HTERT RPE-1 (cell line): Measurements from ENCODE around the gene RNF141.

Experiments used
- in situ Hi-C: fragments of 300-500 bp; cut with MboI; formaldehyde crosslinking; loops from 4 replicates; pipeline ENCODE4 v1.14.3; 2020; ENCODE audit warnings: low sequenced_read_pairs

RNF141 gene

DNA sequence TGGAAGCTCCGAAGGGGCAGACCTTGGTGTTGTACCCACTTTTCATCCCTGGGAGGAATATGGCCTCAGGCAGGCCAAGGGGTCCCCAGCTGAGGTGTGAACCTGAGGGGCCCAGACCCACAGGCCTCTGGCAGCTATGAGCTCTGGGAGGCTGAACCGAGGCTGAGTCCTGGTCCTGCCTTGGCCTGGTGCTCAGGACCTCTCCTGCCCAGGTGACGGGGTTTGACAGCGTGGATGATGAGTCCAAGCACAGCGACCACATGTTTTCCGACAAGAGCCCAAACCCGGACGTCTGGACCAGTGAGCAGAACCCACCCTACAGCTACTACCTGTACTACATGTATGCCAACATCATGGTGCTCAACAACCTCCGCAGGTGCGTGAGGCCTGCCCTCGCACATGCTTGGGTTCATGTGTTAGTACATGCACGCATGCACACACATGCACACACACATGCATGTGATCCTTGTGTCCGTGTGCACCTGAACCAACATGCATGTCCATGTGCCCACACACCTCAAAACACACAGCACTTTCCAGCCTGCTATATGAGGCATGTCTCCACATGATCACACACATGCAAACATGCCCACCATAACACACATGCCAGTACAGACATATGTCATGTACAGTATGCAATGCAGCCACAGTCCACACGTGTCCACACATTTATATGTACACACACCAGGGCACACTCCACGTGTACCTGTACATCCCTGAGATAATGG lies 40.9 kb downstream of the RNF141 start:
- in situ Hi-C loops: no loop called here

DNA sequence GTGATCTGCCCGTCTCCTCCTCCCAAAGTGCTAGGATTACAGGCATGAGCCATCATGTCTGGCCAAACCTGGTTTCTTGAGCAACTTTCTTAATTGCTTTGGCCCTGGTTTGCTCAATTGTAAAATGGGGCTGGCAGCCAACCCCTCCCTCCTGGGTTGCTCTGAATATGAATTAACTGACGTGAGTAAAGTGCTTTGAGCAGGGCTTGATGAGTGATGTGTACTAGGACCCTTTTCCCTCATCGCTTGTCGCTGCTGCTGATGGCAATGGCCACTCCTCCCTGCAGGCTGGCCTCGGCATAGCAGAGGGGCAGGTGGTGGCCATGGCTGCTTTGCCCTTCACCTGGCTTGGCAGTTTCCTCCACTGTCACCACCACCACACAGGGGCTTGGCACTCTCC lies 41.5 kb downstream of the RNF141 start:
- in situ Hi-C loops: no loop called here

DNA sequence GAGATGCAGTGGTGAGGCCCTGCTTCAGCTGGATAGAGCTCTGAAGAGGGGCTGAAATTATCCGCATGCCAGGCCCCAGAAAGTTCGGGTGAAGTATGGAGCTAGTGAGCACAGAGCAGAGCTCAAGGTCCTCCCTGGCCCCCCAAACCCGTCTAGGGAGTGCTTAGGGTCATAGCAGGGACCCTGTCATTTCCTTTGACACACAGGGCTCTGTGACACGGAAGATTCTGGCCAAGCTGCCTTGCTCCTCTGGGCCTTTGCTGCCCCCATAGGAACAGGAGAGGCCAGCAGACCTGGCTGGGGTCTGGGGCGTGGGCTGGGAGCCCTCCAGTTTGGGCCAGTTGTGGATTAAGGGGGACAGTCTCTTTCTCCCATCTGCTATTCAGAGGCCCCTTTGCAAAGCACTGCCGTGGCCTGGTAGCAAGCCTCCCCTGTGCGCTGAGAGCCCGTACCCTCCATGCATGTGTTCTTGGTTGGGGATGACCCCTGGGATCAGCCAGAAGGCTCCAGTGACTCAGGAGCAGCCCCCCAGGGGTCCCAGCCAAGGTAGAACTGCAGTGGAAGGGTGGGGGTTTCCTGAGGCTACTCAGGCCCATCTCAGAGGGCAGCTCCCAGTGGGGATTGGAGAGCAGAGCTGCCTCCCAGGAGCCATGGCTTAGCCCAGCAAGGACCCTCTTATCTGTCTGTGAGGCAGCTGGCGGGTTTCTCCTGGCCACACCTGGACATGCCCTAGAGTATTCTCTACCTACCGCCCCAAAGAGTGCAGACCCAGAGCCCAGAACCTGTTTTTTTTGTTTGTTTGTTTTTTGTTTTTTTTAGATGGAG lies 42.3 kb downstream of the RNF141 start:
- in situ Hi-C loops: no loop called here

DNA sequence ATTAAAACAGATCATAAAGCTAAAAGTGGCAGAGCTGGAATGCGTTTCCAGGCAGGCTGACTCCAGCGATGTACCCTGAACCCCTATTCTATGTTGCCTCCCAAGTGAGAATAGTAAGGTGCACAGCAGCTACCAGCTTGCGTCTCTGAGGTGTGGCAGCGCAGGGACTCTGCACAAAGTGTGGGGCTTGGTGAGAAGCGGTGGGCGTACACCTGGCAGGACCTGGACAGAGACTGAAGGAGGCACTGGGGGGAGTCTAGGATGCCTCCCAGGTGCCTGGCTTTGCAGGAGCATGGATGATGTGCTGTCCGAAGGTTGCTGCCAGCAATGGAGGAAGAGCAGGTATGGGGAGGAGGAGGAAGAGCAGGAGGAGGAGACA lies 43.0 kb downstream of the RNF141 start:
- in situ Hi-C loops: no loop called here

DNA sequence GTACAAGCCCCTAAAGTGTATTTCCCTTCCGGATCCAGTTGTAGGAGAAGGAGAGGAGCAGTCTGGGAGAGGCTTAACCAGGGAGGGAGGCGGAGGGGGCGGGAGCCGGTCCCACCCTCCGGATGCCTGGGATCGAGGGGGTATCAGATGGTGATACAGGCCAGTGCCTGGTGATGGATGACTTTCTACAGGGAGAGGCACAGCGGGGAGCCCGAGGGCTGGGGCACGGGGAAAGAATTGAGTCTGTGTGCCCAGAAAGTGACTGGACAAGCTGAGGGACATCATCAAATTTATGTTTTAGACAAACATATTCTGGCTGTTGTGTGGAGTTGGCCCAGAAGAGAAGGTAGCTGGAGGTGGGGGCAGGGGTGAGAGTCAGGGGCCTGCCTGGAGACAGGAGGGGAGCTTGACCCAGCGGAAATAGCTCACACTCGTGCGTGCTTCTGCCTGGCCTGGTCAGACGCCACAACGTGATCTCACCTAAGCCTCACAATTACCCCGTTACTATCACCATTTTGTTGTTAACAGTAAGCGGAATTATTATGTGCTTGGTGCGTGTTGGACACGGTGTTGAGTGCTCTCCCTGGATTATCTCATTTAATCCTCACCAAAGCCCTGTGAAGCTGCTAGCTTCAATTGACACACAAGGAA lies 43.5 kb downstream of the RNF141 start:
- in situ Hi-C loops: no loop called here

DNA sequence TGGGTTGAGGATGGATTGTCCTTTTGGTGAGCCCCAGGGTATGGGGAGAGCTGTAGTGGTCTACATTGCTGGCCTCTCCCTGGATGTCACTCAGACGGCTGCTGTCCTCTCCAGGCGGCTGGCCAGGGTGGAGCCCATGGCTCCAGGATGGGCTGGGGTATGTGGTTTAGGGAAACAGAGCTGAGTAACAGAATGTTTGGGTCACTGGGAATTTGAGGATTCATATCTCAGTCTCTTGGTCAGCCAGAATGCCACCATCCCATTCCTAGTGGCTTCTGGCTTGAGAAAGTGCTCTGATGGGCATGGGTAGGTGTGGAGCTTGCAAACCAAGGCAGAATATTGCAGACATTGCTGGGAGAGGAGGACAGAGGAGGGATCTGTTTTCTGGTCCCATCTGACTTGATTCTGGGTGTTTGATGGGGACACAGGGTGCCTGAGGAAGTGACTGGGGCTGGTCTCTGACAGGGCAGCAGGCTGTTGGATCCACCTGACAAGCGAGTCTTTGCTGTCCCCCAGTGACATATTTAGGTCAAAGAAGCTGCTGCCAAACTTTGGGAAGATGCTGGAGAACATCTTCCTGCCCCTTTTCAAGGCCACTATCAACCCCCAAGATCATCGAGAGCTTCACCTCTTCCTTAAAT lies 44.6 kb downstream of the RNF141 start:
- in situ Hi-C loops: no loop called here

DNA sequence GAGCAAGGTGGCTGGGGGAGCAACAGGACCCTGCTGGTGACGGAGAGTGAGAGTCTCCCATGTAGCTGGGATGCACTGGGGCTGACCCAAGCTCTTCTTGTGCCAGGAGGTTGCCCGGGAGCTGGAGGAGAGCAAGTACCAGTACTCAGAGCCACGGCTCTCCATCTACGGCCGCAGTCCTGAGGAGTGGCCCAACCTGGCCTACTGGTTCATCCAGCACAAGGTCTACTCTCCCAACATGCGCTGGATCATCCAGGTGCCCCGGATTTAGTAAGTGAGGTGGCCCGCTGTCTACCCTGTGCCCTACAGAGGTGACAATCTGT lies 45.6 kb downstream of the RNF141 start:
- in situ Hi-C loops: no loop called here

GRCh38 chr11:10494636-10495463 lies 46.1 kb downstream of the RNF141 start:
- in situ Hi-C loops: no loop called here

DNA sequence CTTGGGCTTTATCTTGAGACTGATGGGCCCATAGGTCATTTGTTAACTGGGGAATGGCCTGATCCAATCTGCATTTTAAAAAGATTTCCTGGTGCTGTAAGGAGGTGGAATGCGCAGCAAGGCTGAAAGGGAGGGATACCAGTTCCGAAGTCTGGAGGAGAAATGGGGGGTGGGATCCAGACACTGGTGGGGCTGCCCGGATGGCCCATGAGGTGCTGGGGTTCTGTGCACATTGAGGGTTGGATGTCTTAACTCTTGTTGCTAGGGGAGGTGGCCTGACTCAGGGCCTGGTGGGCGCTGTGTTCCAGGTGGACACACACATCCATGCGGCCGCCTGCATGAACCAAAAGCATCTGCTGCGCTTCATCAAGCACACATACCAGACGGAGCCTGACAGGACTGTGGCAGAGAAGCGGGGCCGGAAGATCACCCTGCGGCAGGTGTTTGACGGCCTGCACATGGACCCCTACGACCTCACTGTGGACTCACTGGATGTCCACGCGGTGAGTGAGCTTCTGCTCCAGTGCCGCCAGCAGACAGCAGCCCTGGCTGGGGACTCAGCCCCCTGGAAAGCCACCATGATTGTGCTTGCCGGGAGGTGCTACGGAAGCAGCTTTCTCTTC lies 47.8 kb downstream of the RNF141 start:
- in situ Hi-C loops: no loop called here

DNA sequence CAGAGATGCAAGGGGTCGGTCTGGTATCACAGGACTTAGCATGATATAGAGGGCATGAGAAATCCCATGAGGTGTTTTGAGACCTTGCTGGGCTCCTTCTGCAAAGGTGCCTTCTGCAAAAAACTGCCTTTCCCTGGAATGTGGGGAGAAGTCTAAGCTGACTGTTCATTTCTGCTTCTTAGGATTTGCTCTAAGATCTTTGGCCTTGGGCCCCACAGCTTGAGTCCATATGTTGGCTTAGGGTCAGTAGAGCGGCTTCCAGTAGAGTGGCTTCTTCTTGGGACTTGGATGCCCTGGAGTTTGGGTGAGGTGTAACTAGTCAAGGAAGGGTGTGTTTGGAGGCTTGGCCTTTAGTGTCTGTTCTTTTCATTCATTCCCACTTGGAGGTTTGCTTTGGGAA lies 48.9 kb downstream of the RNF141 start:
- in situ Hi-C loops: no loop called here

DNA sequence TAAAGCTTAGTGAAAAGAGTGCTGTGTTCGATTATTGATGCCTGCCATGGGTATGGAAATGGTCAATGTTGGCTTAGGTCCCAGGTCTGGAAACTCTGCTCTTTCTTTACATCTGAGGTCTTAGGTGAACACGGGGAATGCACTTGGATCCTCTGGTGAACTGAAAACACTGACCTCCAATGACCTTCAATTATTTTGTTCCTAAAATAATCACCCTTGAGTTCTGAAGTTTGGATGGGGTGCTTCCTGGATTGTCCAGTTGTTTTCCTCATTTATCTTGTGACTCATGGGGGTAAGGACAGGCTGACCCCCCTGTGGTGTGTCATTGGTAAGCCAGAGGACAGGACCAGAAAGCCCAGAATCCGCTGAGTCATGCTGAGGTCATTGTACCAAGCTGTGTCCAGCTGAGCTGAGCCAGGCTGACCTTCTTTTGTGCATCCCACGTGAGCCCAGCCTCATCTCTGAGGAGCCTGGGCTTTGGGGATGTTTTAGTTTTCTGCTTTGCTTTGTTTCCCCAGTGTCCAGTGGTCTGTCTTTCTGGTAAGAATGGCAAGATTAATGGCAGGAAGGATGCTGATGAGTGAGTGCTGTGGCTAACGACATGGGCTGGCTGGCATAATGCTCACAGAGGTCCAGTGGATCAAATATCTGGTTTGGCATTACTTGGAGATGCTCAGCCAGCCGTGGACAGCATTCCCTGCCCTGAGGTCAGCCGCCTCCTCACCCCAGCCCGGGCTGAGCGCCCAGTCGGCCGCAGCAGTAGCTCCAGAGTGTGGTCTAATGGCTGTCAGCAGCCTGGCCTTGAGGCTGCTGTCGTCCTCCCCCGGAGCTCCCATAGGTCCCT lies 50.4 kb downstream of the RNF141 start:
- in situ Hi-C loops: no loop called here

DNA sequence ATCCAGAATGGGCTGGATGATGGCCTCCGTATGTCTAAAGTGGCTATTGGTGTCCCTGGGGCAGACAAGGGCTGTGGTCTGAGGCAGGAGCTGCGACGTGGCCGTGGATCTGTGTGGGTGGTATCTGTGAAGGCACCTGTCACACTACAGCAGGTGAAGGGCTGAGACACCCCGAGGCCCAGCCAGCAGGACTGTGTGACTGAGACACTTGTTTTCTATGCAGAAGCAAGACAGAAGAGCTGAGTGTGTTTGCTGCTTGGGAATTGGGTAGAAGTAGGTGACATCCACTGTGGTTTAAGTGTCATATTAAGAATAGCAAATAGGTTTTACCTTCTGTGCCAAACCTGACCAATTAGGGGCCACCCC lies 51.0 kb downstream of the RNF141 start:
- in situ Hi-C loops: no loop called here

DNA sequence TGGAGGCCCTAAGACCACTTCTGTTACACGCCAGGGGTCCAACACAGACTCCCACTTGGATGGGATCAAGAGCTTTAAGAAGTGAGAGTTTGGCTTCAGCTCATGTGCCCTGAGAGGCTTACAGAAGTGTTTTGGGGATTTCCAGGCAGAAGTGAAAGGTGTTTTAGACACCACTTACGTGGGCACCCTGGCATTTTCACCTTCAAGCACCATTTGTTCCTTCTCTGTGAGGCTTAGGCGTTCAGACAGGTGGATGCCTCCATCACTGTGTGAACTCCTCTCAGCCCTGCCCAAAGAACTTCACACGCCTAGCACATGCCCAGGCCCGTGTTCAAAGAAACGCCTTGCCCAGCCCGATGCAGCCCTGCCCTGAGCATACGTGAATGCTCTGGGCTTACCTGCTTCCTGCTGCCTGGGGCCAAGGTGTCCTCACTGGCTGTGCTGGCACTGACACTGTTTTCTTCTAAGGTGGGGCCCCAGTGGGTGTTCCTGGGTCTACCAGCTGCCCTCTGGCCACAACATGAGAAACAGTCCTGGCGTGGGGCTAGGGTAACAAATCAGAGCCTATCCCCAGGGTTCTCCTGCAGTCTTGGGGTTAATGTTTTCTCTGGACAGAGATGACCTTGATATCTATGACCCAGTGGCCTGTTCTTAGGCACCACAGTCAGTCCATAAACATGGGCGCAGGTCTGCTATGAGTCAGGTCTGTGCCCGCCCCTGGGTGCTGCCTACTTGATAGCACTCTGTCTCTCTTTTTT lies 51.9 kb downstream of the RNF141 start:
- in situ Hi-C loops: no loop called here

- in situ Hi-C loops: no loop called here
Observed at GRCh38 chr11:10488121-10488933, 52.7 kb downstream of the RNF141 start.

GRCh38 chr11:10487002-10487647 lies 53.9 kb downstream of the RNF141 start:
- in situ Hi-C loops: no loop called here

- in situ Hi-C loops: no loop called here
Observed at GRCh38 chr11:10486161-10486840, 54.7 kb downstream of the RNF141 start.

- in situ Hi-C loops: no loop called here
Observed at GRCh38 chr11:10485646-10486045, 55.3 kb downstream of the RNF141 start.
